Skeletal muscle tissue (tissue), 4 donors: ENCODE data around the gene TLK2. TPM values are rescaled to one million over a fixed set of nuclear protein-coding genes. Genes with fewer than 3 reads are reported as not detected.
"Not testable (repeated sequence)": the region's sequence is repeated elsewhere in the genome, so short reads cannot be mapped to it uniquely, and the experiment has no call there.

ENCODE experiments used
- H3K27ac ChIP-seq: one replicate; pipeline ENCODE4 v1.7.0; 2013; ENCODE audit warnings: mild to moderate bottlenecking, low read depth, low read length, inconsistent platforms
- H3K27me3 ChIP-seq, 3 donors: one replicate each; pipeline ENCODE4 v1.7.0; 2013; ENCODE audit warnings: low read length in 3 of 3; ENCODE audit not compliant: control insufficient read depth in 3 of 3, insufficient read depth in 3 of 3
- H3K36me3 ChIP-seq, 3 donors: one replicate each; pipeline ENCODE4 v1.7.0; 2013; ENCODE audit warnings: low read length in 3 of 3; ENCODE audit not compliant: control insufficient read depth in 3 of 3, insufficient read depth in 3 of 3
- H3K4me1 ChIP-seq, 3 donors: one replicate each; pipeline ENCODE4 v1.7.0; 2013; ENCODE audit warnings: low read length in 3 of 3, mild to moderate bottlenecking in 3 of 3; ENCODE audit not compliant: control insufficient read depth in 3 of 3, insufficient read depth in 3 of 3
- H3K4me3 ChIP-seq, 3 donors: one replicate each; pipeline ENCODE4 v1.7.0; 2013; ENCODE audit warnings: low read length in 3 of 3
- H3K9ac ChIP-seq, 3 donors: one replicate each; pipeline ENCODE4 v1.7.0; 2013; ENCODE audit warnings: low read length in 3 of 3, mild to moderate bottlenecking in 3 of 3, moderate library complexity in 2 of 3, low read depth in 1 of 3
- H3K9me3 ChIP-seq, 3 donors: one replicate each; pipeline ENCODE4 v1.7.0; 2013; ENCODE audit warnings: low read length in 3 of 3; ENCODE audit not compliant: control insufficient read depth in 3 of 3
- total RNA-seq: library from RNA; depleted of rRNA; stranded (reverse); fragments of >200 nt; gene quantifications from one replicate; pipeline ENCODE4 v1.2.3, GENCODE V29; 2014
- donor health status: Osteomylitis.

Gene TLK2
- total RNA-seq, 1 donor from 2014 or later: 47.0 TPM

DNA sequence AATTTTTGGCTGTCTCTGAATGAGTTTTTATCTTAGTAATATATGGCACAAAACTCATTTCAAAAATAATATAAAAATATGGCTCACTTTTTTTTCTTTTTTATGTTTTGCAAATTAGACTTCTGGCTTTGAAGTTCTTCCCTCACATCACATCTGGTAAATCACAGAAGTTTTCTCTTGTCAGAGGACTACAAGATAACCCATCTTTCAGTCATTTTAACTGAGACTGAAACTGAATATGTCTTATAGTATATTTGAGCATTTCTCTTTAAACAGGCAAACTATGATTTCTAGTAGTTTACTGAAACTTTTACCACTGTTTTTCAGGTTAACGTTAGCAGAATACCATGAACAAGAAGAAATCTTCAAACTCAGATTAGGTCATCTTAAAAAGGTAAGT lies 97.8 kb downstream of the TLK2 start:
- no peak overlapping the region for H3K27ac ChIP-seq
- H3K9ac ChIP-seq: no peak overlapping the region
- H3K36me3 ChIP-seq: peaks cover 5 to 28% (median 19%) of the 10 kb centered on the region in 3 donors

DNA sequence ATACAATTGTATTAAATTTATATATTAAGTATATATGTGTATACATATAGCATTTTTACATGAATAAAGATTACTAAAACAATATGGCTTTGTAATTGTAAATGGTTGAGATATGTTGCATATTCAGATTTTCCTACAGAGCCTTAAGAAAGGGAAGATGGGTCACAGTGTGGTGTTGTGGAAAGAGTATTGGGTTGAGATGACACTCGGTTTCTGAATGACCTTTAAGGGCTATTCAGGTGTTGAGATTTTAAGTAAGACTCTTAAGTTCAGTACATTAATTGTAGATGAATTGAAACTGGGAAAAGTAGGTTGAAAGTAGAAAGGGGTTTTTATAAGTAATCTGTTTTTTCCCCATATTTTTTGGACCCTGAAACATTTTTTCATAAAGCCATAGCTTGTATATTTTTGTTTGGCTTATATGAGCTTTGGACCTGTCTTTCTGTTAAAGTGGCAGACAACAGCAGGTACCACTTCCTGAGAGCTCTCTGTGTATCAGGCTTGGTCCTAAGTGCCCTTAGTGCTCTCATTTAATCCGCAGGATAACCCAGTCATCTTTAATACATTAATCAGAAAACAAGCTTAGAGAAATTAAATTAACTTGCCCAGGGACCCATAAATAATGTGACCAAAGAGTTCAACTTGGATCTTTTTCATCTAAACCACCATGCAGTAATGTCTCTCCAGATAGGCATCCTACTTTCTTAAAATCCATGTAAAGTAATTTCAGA lies 100.3 kb downstream of the TLK2 start:
- Histone ChIP-seq H3K27me3 (no peaks in the 10 kb centered on the region), H3K36me3 (peaks cover 5 to 22% (median 21%) of the 10 kb centered on the region in 3 donors), H3K9ac (no peak overlapping the region), H3K27ac (no peak overlapping the region), H3K9me3 (no peaks in the 10 kb centered on the region), H3K4me3 (no peak overlapping the region), H3K4me1 (no peaks in the 10 kb centered on the region)

More for the DNA sequence above, 97.8 kb downstream of the TLK2 start:
- H3K4me1 ChIP-seq: peaks cover 0 to 5% (median 0%) of the 10 kb centered on the region in 3 donors
- H3K27me3 ChIP-seq: no peaks in the 10 kb centered on the region
- H3K4me3 ChIP-seq: no peak overlapping the region
- H3K9me3 ChIP-seq: no peaks in the 10 kb centered on the region

DNA sequence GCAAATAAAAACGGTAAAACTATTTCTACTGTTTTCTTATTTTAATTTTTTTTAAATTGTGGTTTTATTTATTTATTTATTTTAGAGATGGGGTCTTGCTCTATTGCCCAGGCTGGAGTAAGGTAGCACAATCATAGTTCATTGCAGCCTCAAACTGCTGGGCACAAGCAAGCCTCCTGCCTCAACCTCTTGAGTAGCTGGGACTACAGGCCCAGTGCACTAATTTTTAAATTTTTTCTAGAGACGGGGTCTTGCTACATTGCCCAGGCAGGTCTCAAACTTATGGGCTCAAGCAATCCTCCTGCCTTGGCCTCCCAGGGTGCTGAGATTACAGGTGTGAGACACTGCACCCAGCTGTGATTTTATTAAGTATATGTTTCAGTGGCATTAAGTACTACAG lies 102.3 kb downstream of the TLK2 start:
- Histone ChIP-seq H3K9me3 (no peaks in the 10 kb centered on the region), H3K4me3 (no peak overlapping the region), H3K27me3 (no peaks in the 10 kb centered on the region), H3K36me3 (peaks cover 2 to 19% (median 13%) of the 10 kb centered on the region in 3 donors), H3K4me1 (no peaks in the 10 kb centered on the region), H3K27ac (no peak overlapping the region), H3K9ac (no peak overlapping the region)

DNA sequence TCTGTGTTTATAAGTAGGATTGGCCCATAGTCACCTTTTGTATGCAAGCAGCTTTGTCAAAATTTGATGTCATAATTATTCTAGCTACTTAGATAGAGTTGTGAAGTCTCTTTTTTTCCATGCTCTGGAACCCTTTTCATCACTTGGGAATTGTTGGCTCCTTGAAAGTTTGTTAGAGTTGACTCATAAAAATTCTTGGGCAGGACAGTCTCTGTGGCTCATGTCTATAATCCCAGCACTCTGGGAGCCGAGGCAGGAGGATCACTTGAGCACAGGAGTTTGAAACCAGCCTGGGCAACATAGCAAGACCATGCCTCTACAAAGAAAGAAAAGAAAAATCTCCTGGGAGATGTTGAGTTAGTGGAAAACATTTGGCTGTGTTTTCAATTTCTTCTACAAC lies 103.1 kb downstream of the TLK2 start:
- Histone ChIP-seq H3K9me3 (no peaks in the 10 kb centered on the region), H3K27me3 (no peaks in the 10 kb centered on the region), H3K27ac (no peak overlapping the region), H3K4me1 (peaks cover 0 to 2% (median 2%) of the 10 kb centered on the region in 3 donors), H3K36me3 (peaks cover 2 to 21% (median 15%) of the 10 kb centered on the region in 3 donors), H3K4me3 (no peak overlapping the region), H3K9ac (no peak overlapping the region)

DNA sequence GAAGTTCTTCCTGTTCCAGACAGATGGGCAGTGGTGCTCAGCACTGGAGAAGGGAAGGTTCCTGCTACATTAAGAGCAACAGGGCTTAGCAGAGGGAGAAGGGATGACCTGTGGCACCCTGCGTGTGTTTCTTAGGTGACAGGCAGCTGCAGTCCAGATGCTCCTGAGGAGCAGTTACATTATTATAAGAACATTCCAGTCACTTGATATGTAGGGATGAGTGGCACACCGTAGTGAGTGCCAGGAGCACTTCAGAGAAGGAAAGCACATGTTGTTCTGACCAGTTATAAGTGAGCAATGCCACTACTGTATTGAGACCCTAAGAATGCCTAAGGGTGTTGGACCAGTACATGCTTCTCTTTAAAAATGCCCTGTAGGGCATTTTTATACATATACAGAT lies 108.9 kb downstream of the TLK2 start:
- Histone ChIP-seq H3K36me3 (peaks cover 0 to 16% (median 12%) of the 10 kb centered on the region in 3 donors), H3K4me3 (no peak overlapping the region), H3K9me3 (no peaks in the 10 kb centered on the region), H3K27me3 (no peaks in the 10 kb centered on the region), H3K9ac (no peak overlapping the region), H3K4me1 (peaks cover 8 to 16% (median 11%) of the 10 kb centered on the region in 3 donors), H3K27ac (no peak overlapping the region)

DNA sequence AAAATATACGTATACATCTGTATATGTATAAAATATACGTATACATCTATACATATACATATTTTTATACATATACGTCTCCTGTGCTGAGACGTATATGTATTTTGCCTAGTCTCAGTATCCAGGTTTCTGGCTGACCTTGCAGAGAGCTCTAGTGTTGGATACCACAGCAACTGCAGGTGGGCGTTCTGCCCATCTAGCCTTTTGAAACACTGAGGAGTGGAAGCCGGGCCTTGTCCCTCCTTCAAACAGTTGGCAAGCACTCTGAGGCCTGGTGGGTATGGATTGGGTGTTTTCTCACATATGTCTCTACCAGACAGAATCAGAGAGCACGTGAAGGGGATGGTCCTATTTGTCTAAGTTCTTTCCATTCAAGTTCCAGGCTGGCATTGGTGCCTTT lies 109.5 kb downstream of the TLK2 start:
- peaks cover 8 to 16% (median 11%) of the 10 kb centered on the region in 3 donors for H3K4me1 ChIP-seq
- H3K36me3 ChIP-seq: peaks cover 0 to 18% (median 16%) of the 10 kb centered on the region in 3 donors
- no peak overlapping the region for H3K27ac ChIP-seq
- no peaks in the 10 kb centered on the region for H3K9me3 ChIP-seq
- no peaks in the 10 kb centered on the region for H3K27me3 ChIP-seq
- no peak overlapping the region for H3K9ac ChIP-seq
- H3K4me3 ChIP-seq: no peak overlapping the region

DNA sequence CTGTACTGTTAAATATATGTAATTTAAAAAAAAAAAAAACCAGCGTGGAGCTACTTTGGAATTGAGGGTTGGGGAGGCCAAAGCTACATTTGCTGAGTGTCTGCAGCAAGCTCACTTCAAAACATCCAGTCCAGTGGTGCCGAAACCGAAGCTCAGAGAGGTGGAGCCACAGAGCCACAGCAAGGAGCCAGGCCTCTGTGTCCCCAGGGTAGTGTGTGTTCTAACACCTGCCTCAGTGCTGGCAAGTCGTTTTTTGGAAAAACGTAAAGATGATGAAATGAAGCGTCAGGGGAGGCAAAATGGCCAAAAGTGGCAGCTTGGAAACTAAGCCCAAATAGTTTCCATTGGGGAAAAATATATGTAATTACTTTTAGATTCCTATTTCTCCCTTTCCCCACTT lies 112.7 kb downstream of the TLK2 start:
- H3K9ac ChIP-seq: no peak overlapping the region
- peaks cover 3 to 18% (median 14%) of the 10 kb centered on the region in 3 donors for H3K36me3 ChIP-seq
- H3K27ac ChIP-seq: no peak overlapping the region
- H3K9me3 ChIP-seq: no peaks in the 10 kb centered on the region
- no peaks in the 10 kb centered on the region for H3K27me3 ChIP-seq
- no peak overlapping the region for H3K4me3 ChIP-seq
- H3K4me1 ChIP-seq: peaks cover 8 to 16% (median 11%) of the 10 kb centered on the region in 3 donors

DNA sequence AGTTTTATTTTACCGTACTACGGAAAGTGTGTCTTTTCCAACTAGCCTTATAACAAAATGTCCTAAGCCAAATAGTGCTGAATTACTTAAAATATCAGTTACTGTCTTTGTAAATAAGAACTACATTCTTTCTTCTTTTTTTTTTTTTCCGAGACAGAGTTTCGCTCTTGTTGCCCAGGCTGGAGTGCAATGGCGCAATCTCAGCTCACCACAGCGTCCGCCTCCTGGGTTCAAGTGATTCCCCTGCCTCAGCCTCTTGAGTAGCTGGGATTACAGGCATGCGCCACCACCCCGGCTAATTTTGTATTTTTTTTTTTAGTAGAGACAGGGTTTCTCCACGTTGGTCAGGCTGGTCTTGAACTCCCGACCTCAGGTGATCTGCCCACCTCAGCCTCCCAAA lies 113.2 kb downstream of the TLK2 start:
- not testable (repeated sequence) for H3K27me3 ChIP-seq, H3K4me3 ChIP-seq, H3K9me3 ChIP-seq, H3K27ac ChIP-seq, H3K9ac ChIP-seq
- Histone ChIP-seq H3K4me1 (peaks cover 8 to 13% (median 9%) of the 10 kb centered on the region in 3 donors), H3K36me3 (peaks cover 8 to 20% (median 19%) of the 10 kb centered on the region in 3 donors)

DNA sequence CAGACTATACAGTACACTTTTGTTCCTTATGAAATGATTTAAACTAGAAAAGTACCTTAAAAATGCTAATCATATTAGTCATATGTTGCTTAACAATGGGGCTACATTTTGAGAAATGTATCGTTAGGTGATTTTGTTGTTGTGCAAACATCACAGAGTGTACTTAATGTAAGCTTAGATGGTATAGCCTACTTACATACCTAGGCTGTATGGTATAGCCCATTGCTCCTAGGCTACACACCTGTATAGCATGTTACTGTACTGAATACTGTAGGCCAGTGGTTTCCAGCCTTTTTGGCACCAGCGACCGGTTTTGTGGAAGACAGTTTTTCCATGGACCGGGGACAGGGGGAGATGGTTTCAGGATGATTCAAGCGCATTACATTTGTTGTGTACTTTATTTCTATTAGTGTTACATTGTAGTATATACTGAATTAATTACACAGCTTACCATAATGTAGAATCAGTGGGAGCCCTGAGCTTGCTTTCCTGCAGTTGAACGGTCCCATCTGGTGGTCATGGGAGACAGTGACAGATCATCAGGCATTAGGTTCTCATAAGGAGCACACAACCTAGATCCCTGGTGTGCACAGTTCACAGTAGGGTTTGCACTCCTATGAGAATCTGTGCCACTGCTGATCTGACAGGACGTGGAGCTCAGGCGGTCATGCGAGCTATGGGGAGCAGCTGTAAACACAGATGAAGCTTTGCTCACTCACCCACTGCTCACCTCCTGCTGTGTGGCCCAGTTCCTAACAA lies 113.9 kb downstream of the TLK2 start:
- H3K9me3 ChIP-seq: no peaks in the 10 kb centered on the region
- H3K9ac ChIP-seq: no peak overlapping the region
- no peak overlapping the region for H3K27ac ChIP-seq
- no peak overlapping the region for H3K4me3 ChIP-seq
- no peaks in the 10 kb centered on the region for H3K27me3 ChIP-seq
- peaks cover 8 to 26% (median 25%) of the 10 kb centered on the region in 3 donors for H3K36me3 ChIP-seq
- H3K4me1 ChIP-seq: peaks cover 2 to 7% (median 6%) of the 10 kb centered on the region in 3 donors

DNA sequence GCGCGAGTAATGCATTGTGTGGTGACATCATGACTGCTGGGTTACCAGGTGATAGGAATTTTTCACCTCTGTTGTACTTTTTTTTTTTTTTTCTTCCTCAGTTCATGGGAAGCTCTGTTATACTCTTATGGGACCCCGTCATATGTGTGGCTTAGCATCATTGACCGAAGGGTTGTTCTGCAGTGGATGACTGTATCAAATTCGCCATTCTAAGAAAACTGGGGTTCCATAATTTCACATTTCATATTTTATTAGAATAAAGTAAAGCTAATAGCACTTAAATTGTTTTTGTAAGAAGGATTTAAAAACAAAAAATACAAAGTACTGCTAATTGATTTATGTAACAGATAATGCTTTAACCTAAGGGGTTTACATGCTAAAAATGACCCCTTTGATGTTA lies 116.9 kb downstream of the TLK2 start:
- peaks cover 12 to 31% (median 31%) of the 10 kb centered on the region in 3 donors for H3K36me3 ChIP-seq
- H3K4me1 ChIP-seq: no peaks in the 10 kb centered on the region
- no peak overlapping the region for H3K4me3 ChIP-seq
- H3K9ac ChIP-seq: no peak overlapping the region
- no peak overlapping the region for H3K27ac ChIP-seq
- no peaks in the 10 kb centered on the region for H3K9me3 ChIP-seq
- H3K27me3 ChIP-seq: no peaks in the 10 kb centered on the region
